HEK293T (cell line): ENCODE data around the gene MRM2.

Experiments
- ARNT ChIP-seq: fragments of 450-650 bp; IDR thresholded peaks from 2 replicates; pipeline ENCODE4 v1.6.1; 2017; ENCODE audit warnings: mild to moderate bottlenecking
- BHLHE40 ChIP-seq: fragments of 450-650 bp; IDR thresholded peaks from 2 replicates; pipeline ENCODE4 v1.6.1; 2016; ENCODE audit warnings: mild to moderate bottlenecking, moderate library complexity, borderline replicate concordance
- FOXA1 ChIP-seq: fragments of 450-650 bp; IDR thresholded peaks from 2 replicates; pipeline ENCODE4 v1.6.1; 2016; ENCODE audit warnings: mild to moderate bottlenecking
- FOXK2 ChIP-seq: fragments of 450-650 bp; IDR thresholded peaks from 2 replicates; pipeline ENCODE4 v1.6.1; 2016; ENCODE audit warnings: mild to moderate bottlenecking
- FOXM1 ChIP-seq: fragments of 450-650 bp; IDR thresholded peaks from 2 replicates; pipeline ENCODE4 v1.6.1; 2017; ENCODE audit warnings: mild to moderate bottlenecking, borderline replicate concordance
- HDGF ChIP-seq: fragments of 450-650 bp; IDR thresholded peaks from 2 replicates; pipeline ENCODE4 v1.6.1; 2017; ENCODE audit warnings: antibody characterized with exemption, borderline replicate concordance
- NFRKB ChIP-seq: fragments of 450-650 bp; IDR thresholded peaks from 2 replicates; pipeline ENCODE4 v1.6.1; 2016; ENCODE audit warnings: mild to moderate bottlenecking, moderate library complexity
- SP1 ChIP-seq: fragments of 450-650 bp; IDR thresholded peaks from 2 replicates; pipeline ENCODE4 v1.6.1; 2017
- ZNF384 ChIP-seq: fragments of 450-650 bp; IDR thresholded peaks from 2 replicates; pipeline ENCODE4 v1.6.1; 2016
- TF ChIP-seq, protein P1 (sequence below): fragments of 450-650 bp; IDR thresholded peaks from 2 replicates; pipeline ENCODE4 v1.6.1; 2016

DNA sequence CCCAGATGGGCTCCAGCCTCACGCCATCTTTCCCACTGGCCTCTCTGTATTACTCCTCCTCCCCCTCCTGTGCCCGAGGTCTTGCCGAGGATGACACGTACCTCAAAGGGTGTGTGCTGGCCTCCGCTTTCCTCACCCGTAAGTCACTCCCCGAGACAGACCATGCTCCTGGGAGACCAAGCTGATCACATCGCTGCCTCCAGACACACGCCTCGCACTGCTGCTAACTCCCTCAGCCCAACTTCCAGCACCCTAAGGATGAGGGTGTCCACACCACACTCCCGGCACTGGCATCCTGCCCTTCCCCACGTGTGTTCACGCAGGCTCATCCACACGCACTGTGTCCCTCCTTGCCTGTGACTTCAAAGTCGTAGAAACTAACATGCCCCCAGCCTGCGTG lies 33.3 kb downstream of the MRM2 start:
- TF ChIP-seq FOXA1 (no peak), ZNF384 (no peak), FOXK2 (no peak), SP1 (no peak), FOXM1 (no peak), BHLHE40 (no peak), ARNT (no peak), NFRKB (no peak), HDGF (no peak)
- TF ChIP-seq, protein P1, sequence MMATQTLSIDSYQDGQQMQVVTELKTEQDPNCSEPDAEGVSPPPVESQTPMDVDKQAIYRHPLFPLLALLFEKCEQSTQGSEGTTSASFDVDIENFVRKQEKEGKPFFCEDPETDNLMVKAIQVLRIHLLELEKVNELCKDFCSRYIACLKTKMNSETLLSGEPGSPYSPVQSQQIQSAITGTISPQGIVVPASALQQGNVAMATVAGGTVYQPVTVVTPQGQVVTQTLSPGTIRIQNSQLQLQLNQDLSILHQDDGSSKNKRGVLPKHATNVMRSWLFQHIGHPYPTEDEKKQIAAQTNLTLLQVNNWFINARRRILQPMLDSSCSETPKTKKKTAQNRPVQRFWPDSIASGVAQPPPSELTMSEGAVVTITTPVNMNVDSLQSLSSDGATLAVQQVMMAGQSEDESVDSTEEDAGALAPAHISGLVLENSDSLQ, result no peak
